Measurements from ENCODE around the gene CCZ1.
"Not testable (repeated sequence)": the region's sequence is repeated elsewhere in the genome, so short reads cannot be mapped to it uniquely, and the experiment has no call there.

The CCZ1 gene

DNA sequence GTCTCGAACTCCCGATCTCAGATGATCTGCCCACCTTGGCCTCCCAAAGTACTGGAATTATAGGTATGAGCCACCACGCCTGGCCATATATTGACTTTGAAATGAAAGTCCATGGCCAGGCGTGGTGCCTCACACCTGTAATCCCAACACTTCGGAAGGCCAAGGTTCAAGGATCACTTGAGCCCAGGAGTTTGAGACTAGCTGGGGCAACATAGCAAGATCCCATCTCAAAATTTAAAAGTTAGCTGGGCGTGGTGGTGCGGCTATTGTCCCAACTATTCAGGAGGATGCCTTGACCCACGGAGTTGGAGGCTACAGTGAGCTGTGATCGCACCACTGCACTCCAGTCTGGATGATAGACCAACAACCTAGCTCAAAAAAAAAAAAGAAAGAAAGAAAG, 6.0 kb upstream of the CCZ1 start:
- DNase-seq, result no peak
- TF ChIP-seq GATA1 (IDR thresholded peaks at IDR 0.05; ENCODE audit: low read depth, low read length), result no peak
- TF ChIP-seq POLR2A (IDR thresholded peaks at IDR 0.05; ENCODE audit: low read length), result no peak

DNA sequence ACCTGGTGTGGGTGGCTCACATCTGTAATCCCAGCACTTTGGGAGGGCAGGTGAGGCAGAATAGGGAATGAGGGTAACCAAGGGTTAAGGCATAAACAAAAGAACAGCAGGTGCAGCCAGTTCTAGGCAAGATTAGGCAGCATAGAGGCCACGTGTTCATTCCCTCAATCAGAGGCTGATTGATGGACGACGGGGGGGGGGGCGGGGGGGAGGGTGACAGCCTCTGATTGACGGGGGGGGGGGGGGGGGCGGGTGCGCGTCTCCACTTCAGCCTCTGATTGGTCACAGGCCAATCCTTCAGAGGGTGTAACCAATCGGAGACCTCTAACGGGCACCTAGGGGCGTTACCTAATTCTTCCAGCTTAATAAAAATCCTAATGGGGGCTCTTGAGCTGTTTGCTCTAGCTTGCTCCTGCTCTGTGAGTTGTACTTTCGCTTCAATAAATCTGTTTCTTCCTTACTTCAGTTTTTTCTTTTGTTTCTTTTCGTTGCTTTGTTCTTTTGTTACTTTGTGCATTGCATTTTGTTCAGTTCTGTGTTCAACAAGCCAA, 1.1 kb upstream of the CCZ1 start:
- peak; percentile 6 to 10 for DNase-seq

DNA sequence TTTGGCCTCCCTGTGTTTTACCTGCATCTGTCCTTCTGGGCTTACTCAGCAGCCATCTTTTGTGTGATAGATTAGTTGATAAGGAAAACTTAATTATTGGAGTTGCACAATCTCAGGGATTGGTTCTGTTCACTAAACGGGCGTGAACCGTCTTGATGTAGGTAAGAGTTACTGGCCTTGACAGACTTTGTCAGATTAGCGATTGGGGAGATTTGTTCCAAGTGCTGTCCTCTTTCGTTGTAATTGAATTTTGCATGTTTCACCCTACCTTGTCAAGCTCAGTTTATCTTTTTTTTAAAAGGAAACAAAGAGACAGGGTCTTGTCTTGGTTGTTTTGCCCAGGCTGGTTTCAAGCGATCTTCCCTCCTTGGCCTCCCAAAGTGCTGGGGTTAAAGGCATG, 4.5 kb downstream of the CCZ1 start:
- DNase-seq, result not testable (repeated sequence)

DNA sequence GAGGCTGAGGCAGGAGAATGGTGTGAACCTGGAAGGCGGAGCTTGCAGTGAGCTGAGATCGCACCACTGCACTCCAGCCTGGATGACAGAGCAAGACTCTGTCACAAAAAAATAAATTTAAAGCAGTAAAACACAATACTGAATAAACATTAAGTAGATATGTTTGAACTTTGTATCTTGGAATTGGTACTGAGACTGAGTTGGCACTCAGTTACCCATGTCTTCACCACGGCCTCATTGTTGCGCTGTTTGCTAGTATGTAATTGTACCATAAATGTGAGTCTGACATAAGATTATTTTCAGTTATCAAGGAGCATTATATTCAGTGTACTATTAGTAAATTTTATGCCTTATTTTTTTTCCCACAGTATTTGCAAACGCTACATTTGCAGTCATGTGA, 6.2 kb downstream of the CCZ1 start:
- not testable (repeated sequence) for DNase-seq

DNA sequence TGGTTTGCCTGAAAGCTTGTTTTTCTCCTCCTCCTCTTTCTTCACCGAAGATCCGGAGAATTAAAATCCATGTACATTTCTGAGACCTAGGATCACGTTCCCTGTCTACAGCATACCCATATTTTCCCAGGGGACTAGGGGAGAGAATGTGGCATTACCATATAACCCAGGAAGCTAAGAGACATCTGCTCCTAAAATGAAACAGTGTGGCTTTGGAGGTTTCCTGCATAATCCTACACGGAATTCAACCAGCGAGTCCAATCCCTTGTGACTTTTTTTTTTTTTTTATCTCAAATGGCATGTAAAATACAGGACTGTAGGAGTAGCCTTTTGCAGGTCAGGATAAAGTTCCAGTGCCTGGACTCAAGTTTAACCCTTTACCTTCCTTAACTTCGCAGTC, 10.3 kb downstream of the CCZ1 start:
- not testable (repeated sequence) for DNase-seq

DNA sequence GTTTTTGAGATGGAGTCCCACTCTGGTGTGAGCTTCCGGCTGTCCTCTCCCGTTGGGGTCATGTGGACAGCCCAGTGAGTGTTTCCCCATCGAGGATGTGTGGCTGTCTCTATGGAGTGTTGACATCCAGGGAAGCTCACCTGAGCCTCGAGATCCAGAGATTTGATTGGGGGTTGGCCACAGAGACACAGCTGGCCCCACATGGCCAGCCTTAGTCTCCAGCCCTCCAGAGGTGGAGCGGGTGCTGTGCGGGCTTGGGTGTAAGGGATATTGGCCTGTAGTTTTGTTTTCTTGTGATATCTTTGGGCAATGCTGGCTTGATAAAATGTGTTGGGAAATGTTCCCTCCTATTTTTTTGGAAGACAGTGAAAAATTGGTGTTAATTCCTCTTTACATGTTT, 18.0 kb downstream of the CCZ1 start:
- DNase-seq, result not testable (repeated sequence)

DNA sequence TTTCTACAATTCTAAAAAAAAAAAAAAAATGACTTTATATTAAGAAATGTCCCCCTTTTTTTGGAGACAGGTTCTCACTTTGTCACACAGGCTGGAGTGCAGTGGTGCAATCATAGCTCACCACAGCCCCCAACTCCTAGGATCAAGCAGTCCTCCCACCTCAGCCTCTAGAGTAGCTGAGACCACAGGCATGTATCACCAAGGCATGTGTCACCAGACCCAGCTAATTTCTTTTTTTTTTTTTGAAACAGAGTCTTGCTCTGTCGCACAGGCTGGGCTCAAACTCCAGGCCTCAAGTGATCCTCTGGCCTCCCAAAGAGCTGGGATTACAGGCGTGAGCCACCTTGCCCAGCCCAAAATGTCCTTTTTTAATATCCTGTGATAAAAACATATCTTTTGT, 25.6 kb downstream of the CCZ1 start:
- DNase-seq, result not testable (repeated sequence)

DNA sequence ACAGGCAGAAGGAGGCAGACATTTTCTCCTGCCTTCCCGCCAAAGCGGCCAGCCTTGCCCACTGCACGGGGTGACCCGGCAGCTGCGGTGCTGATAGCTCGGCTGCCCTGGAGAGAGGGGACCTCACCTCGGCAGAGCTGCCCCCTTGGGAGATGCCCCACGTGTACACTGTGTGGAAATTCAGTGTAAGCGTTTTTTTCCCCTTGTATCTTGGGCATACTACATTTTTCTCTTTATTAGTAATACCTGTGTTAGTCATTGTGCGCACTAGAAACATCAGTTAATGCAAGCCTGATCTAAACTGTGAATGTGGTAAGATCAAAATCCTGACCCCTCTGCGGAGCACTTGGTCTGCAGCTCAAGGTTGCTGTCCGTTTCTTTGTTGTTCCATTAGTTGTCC, 26.1 kb downstream of the CCZ1 start:
- not testable (repeated sequence) for DNase-seq

DNA sequence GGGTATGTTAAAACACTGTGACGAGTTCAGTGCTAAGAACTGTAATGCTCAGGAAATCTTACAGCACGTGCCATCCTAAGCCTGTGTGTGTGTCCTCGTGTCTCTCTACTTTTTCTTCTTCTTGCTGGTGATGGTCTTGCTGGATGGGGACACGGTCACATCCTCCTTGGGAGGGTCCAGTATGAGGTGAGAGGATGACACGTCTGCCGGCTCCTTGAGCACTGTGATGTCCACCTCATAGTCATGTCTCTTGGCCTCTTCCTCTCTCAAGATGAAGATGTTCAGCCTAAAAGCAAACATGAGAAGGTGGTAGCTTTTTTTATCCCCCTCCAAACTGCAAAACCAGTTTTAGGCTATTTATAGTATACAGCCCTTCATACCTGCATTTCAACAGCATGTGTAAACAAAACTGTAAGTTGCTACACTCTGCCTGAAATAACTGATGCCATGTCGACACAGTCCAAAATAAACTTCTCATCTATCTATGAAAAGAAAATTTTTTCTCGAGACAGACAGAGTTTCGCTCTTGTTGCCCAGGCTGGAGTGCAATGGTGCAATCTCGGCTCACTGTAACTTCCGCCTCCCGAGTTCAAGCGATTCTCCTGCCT, 27.8 kb downstream of the CCZ1 start:
- DNase-seq, result not testable (repeated sequence)

DNA sequence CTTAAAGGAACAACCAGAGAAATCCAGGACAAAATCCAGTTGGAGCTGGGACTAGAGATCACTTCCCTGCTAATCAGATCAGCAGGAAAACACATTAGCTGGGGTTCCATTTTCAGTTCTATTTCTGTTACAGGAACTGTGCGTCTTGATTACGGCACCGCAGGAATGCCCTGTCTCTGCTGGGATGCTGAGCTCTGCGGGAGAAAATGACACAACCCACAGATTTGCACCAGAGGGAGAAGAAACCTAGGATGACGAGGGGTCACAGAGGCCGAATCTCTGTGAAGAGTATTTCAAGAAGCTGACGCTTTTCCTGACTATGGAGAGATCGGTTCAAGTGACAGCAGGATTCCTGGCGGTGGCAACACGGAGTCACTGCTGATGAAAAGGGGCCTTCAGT, 31.8 kb downstream of the CCZ1 start:
- DNase-seq, result not testable (repeated sequence)

DNA sequence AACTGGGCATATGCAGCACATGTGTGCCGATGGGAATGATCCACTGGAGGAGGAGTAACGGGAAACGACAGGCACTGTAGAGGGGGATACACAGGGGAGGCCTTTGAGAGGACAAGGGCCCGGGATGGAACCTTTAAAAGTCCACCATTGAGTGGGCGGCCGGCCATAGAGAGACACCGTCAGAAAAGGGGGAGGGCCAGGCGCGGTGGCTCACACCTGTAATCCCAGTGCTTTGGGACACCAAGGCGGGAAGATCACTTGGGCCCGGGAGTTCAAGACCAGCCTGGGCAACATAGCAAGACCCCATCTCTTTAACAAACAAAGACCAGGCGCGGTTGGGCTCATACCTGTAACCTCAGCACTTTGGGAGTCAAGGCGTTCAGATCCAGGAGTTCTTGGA, 32.7 kb downstream of the CCZ1 start:
- not testable (repeated sequence) for DNase-seq

DNA sequence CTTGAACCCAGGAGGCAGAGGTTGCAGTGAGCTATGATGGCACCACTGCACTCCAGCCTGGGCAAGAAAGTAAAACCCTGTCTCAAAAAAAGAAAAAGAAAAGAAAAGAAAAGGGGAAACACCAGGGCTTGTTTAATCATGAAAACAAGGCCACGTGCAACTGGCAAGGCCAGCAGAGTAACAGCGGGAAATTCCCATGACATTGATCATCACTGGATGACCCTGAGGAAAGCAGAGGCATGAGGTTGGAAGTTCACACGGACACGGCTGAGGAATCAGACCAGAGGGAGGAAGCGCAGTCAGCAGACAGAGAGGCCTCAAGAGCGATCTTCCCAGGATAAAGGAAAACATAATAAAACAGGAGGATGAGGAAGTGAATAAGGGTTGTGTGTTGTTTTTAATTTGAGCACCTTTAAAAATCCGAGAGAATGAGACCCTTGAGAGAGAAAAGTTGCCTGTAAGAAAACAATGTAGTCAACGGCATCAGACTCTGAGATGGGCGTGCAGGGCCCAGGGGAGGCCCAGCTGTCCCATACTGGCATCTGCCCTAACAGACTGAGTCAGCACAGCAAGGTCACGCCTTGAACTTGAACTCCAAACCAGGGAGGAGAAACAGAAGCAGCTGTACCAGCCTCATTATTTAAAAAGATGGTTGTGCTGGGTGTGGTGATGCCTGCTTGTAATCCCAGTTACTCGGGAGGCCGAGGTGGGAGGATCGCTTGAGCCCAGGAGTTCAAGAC, 33.5 kb downstream of the CCZ1 start:
- not testable (repeated sequence) for DNase-seq

DNA sequence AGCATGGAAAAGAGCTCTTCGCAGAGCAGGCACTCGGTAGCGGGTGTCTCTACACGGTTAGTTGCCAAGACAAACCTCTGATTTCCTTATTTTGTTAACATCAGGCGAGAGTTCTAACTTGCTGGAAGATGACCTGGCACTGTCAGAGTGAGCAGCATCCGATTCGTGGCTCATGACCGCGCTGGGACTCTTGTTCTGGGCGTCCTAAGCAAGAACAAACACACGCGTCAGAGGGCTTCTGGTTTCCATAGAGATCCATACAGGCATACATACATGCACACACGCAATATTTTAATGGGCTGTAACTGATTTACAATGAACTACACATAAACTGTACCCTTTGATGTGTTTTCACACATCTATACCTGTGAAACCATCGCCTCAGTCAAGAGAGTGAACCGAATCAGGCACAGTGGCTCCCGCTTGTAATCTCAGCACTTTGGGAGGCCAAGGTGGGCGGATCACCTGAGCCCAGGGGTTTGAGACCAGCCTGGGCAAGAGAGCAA, 36.5 kb downstream of the CCZ1 start:
- DNase-seq, result not testable (repeated sequence)

DNA sequence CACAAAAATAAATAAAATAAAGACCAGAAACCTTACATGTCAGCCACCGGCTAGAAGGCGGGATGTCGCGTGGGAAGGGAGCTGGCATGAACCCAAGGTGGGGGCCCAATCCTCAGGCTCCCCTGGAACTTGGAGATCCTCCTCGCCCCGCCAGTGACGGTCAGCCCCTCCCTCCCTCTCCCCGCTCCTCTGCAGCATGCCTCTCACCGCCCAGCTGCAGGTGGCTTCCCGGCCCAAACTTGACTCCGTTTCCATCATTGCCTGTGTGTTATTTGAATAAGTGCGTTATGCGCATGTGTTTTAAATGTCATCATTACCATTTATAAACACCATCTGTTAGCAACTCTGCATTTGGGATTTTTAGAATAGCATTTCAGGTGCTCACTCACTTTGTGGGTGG, 64.7 kb downstream of the CCZ1 start:
- DNase-seq, result not testable (repeated sequence)

DNA sequence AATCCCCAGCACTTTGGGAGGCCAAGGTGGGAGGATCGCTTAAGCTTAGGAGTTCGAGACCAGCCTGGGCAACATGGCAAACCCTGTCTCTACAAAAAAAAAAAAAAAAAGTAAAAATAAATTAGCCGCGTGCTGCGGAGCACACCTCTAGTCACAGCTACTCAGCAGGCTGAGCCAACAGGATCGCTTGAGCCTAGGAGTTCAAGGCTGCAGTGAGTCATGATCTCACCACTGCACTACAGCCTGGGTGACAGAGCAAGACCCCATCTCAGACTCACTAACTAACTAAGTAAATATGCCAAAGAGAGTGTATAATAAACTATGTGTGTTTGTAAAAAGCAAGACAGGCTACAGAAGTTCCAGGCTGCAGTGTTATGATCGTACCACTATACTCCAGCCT, 65.3 kb downstream of the CCZ1 start:
- DNase-seq, result not testable (repeated sequence)

DNA sequence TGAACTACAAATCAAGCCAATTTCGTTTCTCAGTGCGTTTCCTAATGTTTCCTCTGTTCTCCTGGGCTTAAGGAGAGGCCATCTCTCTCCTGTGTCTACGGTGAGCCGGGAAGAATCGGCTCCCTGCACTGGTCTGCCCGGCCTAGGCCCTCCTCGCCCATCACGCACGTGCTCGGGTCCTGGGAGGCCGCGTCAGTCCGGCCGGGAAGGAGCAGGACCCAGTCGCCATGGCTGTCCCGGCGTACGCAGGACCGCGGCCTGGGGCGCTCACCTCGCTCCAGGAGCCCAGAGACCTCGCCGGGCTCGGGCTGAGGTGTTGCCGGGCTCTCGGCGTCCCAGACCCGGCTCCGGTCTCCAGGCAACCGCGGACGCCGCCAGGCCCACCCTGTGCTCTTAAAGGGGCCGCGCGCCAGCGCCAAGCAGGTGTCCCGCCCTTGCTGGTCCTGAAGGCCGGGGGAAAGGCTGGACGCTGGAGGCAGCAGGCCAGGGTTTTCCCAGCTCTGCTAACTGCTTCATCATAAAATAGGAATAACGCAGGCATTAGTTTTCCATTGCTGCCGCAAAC, 71.9 kb downstream of the CCZ1 start, which contains the start of gene RSPH10B:
Gene RSPH10B (minus strand): TSS at position 343 of the 565 bp plus-strand sequence. CDS start 3,573 bp downstream, outside the sequence.
- not testable (repeated sequence) for DNase-seq

DNA sequence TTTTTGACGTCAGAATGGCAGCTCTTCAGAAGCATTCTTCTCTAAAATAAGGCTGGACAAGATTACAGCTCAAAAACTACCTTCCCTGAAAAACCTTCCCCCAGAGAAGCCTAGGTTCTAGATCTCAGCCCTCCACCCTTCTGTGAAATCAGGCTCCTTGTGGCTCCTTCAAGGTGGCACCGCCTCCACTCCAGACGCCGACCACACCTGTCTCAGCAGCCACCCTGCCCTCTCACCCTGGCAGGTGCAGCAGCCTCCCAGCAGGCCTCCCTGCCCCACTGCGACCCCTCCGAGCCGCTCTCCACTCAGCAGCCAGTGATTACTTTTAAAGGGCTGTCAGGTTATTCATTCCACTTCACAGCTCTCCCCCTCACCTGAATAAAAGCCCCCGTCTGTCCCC, 75.0 kb downstream of the CCZ1 start:
- not testable (repeated sequence) for DNase-seq

Measured in erythroblast (primary cell).